Spleen (tissue), 11 donors: ENCODE results near the gene FAM83B. TPM values are rescaled to one million over a fixed set of nuclear protein-coding genes. Genes with fewer than 3 reads are reported as not detected.

ENCODE experiments used
- DNase-seq: peaks from one replicate; pipeline ENCODE4 v3.0.0-alpha.2; 2020
- H3K27ac ChIP-seq, 8 donors: fragments of 200-600 bp; sonication (generic) in 7 of 8; 1 replicate in 4 of 8; 2 replicates in 4 of 8; pipeline versions ENCODE4 v1.5.0 to v1.8.0; 2016 to 2021; ENCODE audit warnings: inconsistent platforms in 4 of 8, mild to moderate bottlenecking in 4 of 8, moderate library complexity in 1 of 8
- H3K27me3 ChIP-seq, 7 donors: fragments of 200-600 bp; sonication (generic) in 6 of 7; replicated peaks in 1 of 7; 1 replicate in 4 of 7; 2 replicates in 3 of 7; pipeline versions ENCODE4 v1.5.0 to v1.8.0; 2016 to 2021; ENCODE audit warnings: inconsistent platforms in 3 of 7, mild to moderate bottlenecking in 1 of 7
- H3K36me3 ChIP-seq, 6 donors: fragments of 200-600 bp; sonication (generic) in 5 of 6; 1 replicate in 4 of 6; 2 replicates in 2 of 6; pipeline versions ENCODE4 v1.5.0 to v1.8.0; 2016 to 2021; ENCODE audit warnings: inconsistent platforms in 2 of 6
- H3K4me1 ChIP-seq, 6 donors: fragments of 200-600 bp; sonication (generic) in 5 of 6; 1 replicate in 3 of 6; 2 replicates in 3 of 6; pipeline versions ENCODE4 v1.5.0 to v1.8.0; 2016 to 2021; ENCODE audit warnings: inconsistent platforms in 3 of 6
- H3K4me3 ChIP-seq, 8 donors: fragments of 200-600 bp; sonication (generic) in 7 of 8; 1 replicate in 4 of 8; 2 replicates in 4 of 8; pipeline versions ENCODE4 v1.5.0 to v1.8.0; 2016 to 2021; ENCODE audit warnings: inconsistent platforms in 4 of 8, mild to moderate bottlenecking in 4 of 8, moderate library complexity in 2 of 8
- H3K9me3 ChIP-seq, 8 donors: fragments of 200-600 bp; sonication (generic) in 7 of 8; 1 replicate in 4 of 8; 2 replicates in 4 of 8; pipeline versions ENCODE4 v1.5.0 to v1.8.0; 2016 to 2021; ENCODE audit warnings: inconsistent platforms in 4 of 8
- CTCF ChIP-seq, 11 experiments: fragments of 200-600 bp in 7 of 11; fragments of 450-650 bp in 4 of 11; sonication (generic) in 4 of 11; IDR thresholded peaks in 8 of 11; conservative IDR thresholded peaks in 3 of 11; 1 replicate in 7 of 11; 2 replicates in 4 of 11; pipeline versions ENCODE4 v1.4.0 to v1.8.0; 2016 to 2021; ENCODE audit warnings: antibody characterized with exemption in 11 of 11, inconsistent platforms in 4 of 11, mild to moderate bottlenecking in 1 of 11
- POLR2A ChIP-seq, 3 donors: fragments of 450-650 bp; IDR thresholded peaks; one replicate each; pipeline ENCODE4 v1.5.1; 2017; ENCODE audit warnings: antibody characterized with exemption in 3 of 3, mild to moderate bottlenecking in 1 of 3
- POLR2AphosphoS5 ChIP-seq, 3 donors: sonication (generic); formaldehyde crosslinking; IDR thresholded peaks; one replicate each; pipeline ENCODE4 v1.5.1; 2017; ENCODE audit warnings: antibody characterized with exemption in 3 of 3
- WGBS, 5 donors: extraction: QIAGEN DNeasy Blood & Tissue Kit in 3 of 5; methylation state at CpG; one replicate each; pipeline versions ENCODE4 v1.1.5 to v1.1.7; 2013 to 2018; 5-methylcytosine and 5-hydroxymethylcytosine counted together
- intact Hi-C: fragments of 100-400 bp; cut with DNase I; formaldehyde crosslinking; loops from one replicate; pipeline ENCODE4 v1.15.0; 2023; ENCODE audit warnings: low total_unique reads
- polyA plus RNA-seq, 3 donors: library from polyadenylated mRNA; stranded (reverse); fragments of 200-250 nt; gene quantifications; one replicate each; pipeline ENCODE4 v1.2.1, GENCODE V29; 2013
- total RNA-seq, 7 donors: library from RNA; depleted of rRNA in 3 of 7; stranded (reverse); fragments of >200 nt in 3 of 7; fragmentation: NEBNext Ultra II Directional in 4 of 7; extraction: Animal tissue kit (Norgen Biotek cat#: 25700) in 4 of 7; gene quantifications; one replicate each; pipeline versions ENCODE4 v1.1.0 to v1.2.1, GENCODE V29; 2016 to 2021
- donor health status: healthy with polysubstance abuse.
- donor health status: DM: no; HTN: no; CAD: no; lungs with moderate emphysema.
- donor health status: DM: no; HTN: no; CAD: no.
- donor health status: Bipolar disorder and iron deficiency.
- donor health status: healthy.
- donor health status: DM: no; HTN: no; CAD: no.
- donor health status: DM: yes; HTN: yes; CAD: no.

Gene FAM83B
- total and polyA plus RNA-seq, 10 donors: not detected

GRCh38 chr6:54891536-54891935 lies 45.0 kb downstream of the FAM83B start:
- intact Hi-C loops: no loop called here
- Histone ChIP-seq H3K4me3 (no peak overlapping the region), H3K36me3 (no peaks in the 10 kb centered on the region), H3K27ac (no peak overlapping the region), H3K4me1 (no peaks in the 10 kb centered on the region), H3K9me3 (no peaks in the 10 kb centered on the region), H3K27me3 (no peaks in the 10 kb centered on the region)
- no peak for DNase-seq
- TF ChIP-seq POLR2A (IDR thresholded peaks at IDR 0.05): no peak
- TF ChIP-seq POLR2AphosphoS5 (IDR thresholded peaks at IDR 0.05): no peak
- no peak for TF ChIP-seq CTCF (IDR thresholded peaks at IDR 0.05 in 8 of 11, conservative IDR thresholded peaks at IDR 0.05 in 3 of 11)
- WGBS, 5 donors: 58 to 83% (median 73%) methylated on average over 1 of the region's 1 CpG

- no peak for DNase-seq
- intact Hi-C loops: no loop called here
- H3K27me3 ChIP-seq: no peaks in the 10 kb centered on the region
- H3K27ac ChIP-seq: no peak overlapping the region
- H3K4me3 ChIP-seq: no peak overlapping the region
- TF ChIP-seq POLR2AphosphoS5 (IDR thresholded peaks at IDR 0.05) (no peak), CTCF (IDR thresholded peaks at IDR 0.05 in 8 of 11, conservative IDR thresholded peaks at IDR 0.05 in 3 of 11) (no peak), POLR2A (IDR thresholded peaks at IDR 0.05) (no peak)
- no peaks in the 10 kb centered on the region for H3K4me1 ChIP-seq
- no peaks in the 10 kb centered on the region for H3K36me3 ChIP-seq
- 69 to 97% (median 89%) methylated on average over 1 of the region's 1 CpG for WGBS, 5 donors
- H3K9me3 ChIP-seq: no peaks in the 10 kb centered on the region
These were observed 46.3 kb downstream of the FAM83B start for GRCh38 chr6:54892831-54893230.

GRCh38 chr6:54893818-54894217 lies 47.2 kb downstream of the FAM83B start:
- intact Hi-C loops: no loop called here
- no peak for DNase-seq
- Histone ChIP-seq H3K4me3 (no peak overlapping the region), H3K27me3 (no peaks in the 10 kb centered on the region), H3K9me3 (no peaks in the 10 kb centered on the region), H3K27ac (no peak overlapping the region), H3K4me1 (no peaks in the 10 kb centered on the region), H3K36me3 (no peaks in the 10 kb centered on the region)
- TF ChIP-seq POLR2AphosphoS5 (IDR thresholded peaks at IDR 0.05) (no peak), CTCF (IDR thresholded peaks at IDR 0.05 in 8 of 11, conservative IDR thresholded peaks at IDR 0.05 in 3 of 11) (no peak), POLR2A (IDR thresholded peaks at IDR 0.05) (no peak)
- 56 to 78% (median 66%) methylated on average over 1 of the region's 1 CpG for WGBS, 5 donors

- Histone ChIP-seq H3K9me3 (no peaks in the 10 kb centered on the region), H3K27ac (no peak overlapping the region), H3K27me3 (no peaks in the 10 kb centered on the region), H3K36me3 (no peaks in the 10 kb centered on the region), H3K4me1 (no peaks in the 10 kb centered on the region), H3K4me3 (no peak overlapping the region)
- no peak for DNase-seq
- intact Hi-C loops: no loop called here
- no peak for TF ChIP-seq CTCF (IDR thresholded peaks at IDR 0.05 in 8 of 11, conservative IDR thresholded peaks at IDR 0.05 in 3 of 11)
- no peak for TF ChIP-seq POLR2A (IDR thresholded peaks at IDR 0.05)
- TF ChIP-seq POLR2AphosphoS5 (IDR thresholded peaks at IDR 0.05): no peak
- WGBS, 5 donors: 71 to 88% (median 80%) methylated on average over 3 of the region's 3 CpGs
These were observed 49.7 kb downstream of the FAM83B start for GRCh38 chr6:54896302-54896701.
